A673 (cell line): ENCODE data around the gene PADI4. TPM values are rescaled to one million over a fixed set of nuclear protein-coding genes. Genes with fewer than 3 reads are reported as not detected.

Source experiments
- BruUV-seq: library from RNA; stranded (reverse); fragments of 400-500 nt; replicated peaks from 2 replicates; lab custom pipeline; 2021; lab: Mats Ljungman, UMichigan
- CTCF ChIA-PET: fragments of 300-600 bp; sonication (Branson Sonifier 250); formaldehyde crosslinking; loops from one replicate; lab custom pipeline; 2022; ENCODE audit warnings: antibody characterized with exemption; lab: Charles Lee
- POLR2A ChIA-PET: fragments of 300-600 bp; sonication (Branson Sonifier 250); formaldehyde crosslinking; loops from one replicate; lab custom pipeline; 2022; ENCODE audit warnings: antibody characterized with exemption; ENCODE audit not compliant: low non-redundant PET; lab: Charles Lee
- DNase-seq: peaks from one replicate; pipeline ENCODE4 v3.0.0-alpha.2; 2015; ENCODE audit warnings: low spot score
- H3K27ac ChIP-seq: fragments of 200-600 bp; sonication (generic); 2 replicates; pipeline ENCODE4 v1.5.1; 2016; ENCODE audit warnings: mixed run types, low read depth, mild to moderate bottlenecking, mixed read lengths, antibody characterized with exemption, low read length; ENCODE audit not compliant: poor library complexity, severe bottlenecking
- H3K27me3 ChIP-seq: fragments of 200-600 bp; sonication (generic); replicated peaks from 2 replicates; pipeline ENCODE4 v1.6.1; 2017; ENCODE audit warnings: mixed run types, low read depth, mild to moderate bottlenecking, mixed read lengths, antibody characterized with exemption, low read length; ENCODE audit not compliant: insufficient read depth, poor library complexity
- H3K36me3 ChIP-seq: fragments of 200-600 bp; sonication (generic); 2 replicates; pipeline ENCODE4 v1.6.1; 2016; ENCODE audit warnings: mixed run types, mild to moderate bottlenecking, mixed read lengths, antibody characterized with exemption, low read length; ENCODE audit not compliant: insufficient read depth, poor library complexity, severe bottlenecking
- H3K4me1 ChIP-seq: fragments of 200-600 bp; sonication (generic); 2 replicates; pipeline ENCODE4 v1.6.1; 2017; ENCODE audit warnings: mixed run types, mild to moderate bottlenecking, mixed read lengths, antibody characterized with exemption, low read length; ENCODE audit not compliant: insufficient read depth, poor library complexity, severe bottlenecking
- H3K4me3 ChIP-seq: fragments of 200-600 bp; sonication (generic); 2 replicates; pipeline ENCODE4 v1.5.1; 2016; ENCODE audit warnings: low read depth, mixed run types, mild to moderate bottlenecking, mixed read lengths, low read length; ENCODE audit not compliant: poor library complexity, severe bottlenecking
- H3K9me3 ChIP-seq: fragments of 200-600 bp; sonication (generic); 2 replicates; pipeline ENCODE4 v1.6.1; 2016; ENCODE audit warnings: mixed run types, low read depth, mild to moderate bottlenecking, mixed read lengths, antibody characterized with exemption, low read length; ENCODE audit not compliant: poor library complexity, severe bottlenecking
- EZH2 ChIP-seq: fragments of 200-600 bp; sonication (generic); IDR thresholded peaks from 2 replicates; pipeline ENCODE4 v1.6.1; 2017; ENCODE audit warnings: borderline replicate concordance, low read depth, mild to moderate bottlenecking, mixed read lengths, antibody characterized with exemption, low read length; ENCODE audit not compliant: poor library complexity, severe bottlenecking
- intact Hi-C: fragments of 100-400 bp; cut with micrococcal nuclease; formaldehyde crosslinking; loops from one replicate; pipeline ENCODE4 v1.10.0; 2022; ENCODE audit not compliant: unreplicated experiment
- total RNA-seq: library from RNA; stranded (reverse); gene quantifications from 2 replicates; pipeline ENCODE4 v1.2.3, GENCODE V29; 2021
- TF ChIP-seq, protein P1 (sequence below): fragments of 300-800, 200-600 bp; sonication (generic); conservative IDR thresholded peaks from 2 replicates; pipeline ENCODE4 v1.5.1; 2017; ENCODE audit warnings: low read depth, mild to moderate bottlenecking, antibody characterized with exemption, low read length, moderate library complexity, mixed read lengths

PADI4 gene
- total RNA-seq, 1 experiment from 2014 or later, result not detected

DNA sequence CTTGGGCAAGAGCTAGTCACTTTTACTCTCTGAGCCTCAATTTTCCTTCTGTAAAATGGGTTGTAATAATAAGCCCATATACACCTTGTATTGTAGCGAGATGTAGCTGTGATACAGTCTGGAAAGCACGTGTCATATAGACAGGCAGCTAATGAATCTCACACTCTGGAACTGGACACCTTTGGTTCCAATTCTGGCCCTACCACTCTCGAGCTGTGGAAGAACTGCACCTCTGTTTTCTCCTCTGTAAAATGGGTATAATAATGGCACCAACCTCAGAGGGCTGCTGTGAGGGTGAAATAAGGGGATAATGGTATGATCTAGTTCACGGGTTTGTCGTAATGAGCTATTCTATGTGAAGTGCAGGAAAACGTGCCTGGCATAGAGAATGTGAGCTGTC, 668 bp upstream of the PADI4 start:
- no peak for DNase-seq
- CTCF ChIA-PET, result no interaction called here
- Histone ChIP-seq H3K27ac (no peak overlapping the region), H3K36me3 (no peaks in the 10 kb centered on the region), H3K9me3 (no peaks in the 10 kb centered on the region), H3K4me3 (no peak overlapping the region), H3K27me3 (no peaks in the 10 kb centered on the region), H3K4me1 (no peaks in the 10 kb centered on the region)
- no peak for TF ChIP-seq EZH2
- TF ChIP-seq, protein P1, sequence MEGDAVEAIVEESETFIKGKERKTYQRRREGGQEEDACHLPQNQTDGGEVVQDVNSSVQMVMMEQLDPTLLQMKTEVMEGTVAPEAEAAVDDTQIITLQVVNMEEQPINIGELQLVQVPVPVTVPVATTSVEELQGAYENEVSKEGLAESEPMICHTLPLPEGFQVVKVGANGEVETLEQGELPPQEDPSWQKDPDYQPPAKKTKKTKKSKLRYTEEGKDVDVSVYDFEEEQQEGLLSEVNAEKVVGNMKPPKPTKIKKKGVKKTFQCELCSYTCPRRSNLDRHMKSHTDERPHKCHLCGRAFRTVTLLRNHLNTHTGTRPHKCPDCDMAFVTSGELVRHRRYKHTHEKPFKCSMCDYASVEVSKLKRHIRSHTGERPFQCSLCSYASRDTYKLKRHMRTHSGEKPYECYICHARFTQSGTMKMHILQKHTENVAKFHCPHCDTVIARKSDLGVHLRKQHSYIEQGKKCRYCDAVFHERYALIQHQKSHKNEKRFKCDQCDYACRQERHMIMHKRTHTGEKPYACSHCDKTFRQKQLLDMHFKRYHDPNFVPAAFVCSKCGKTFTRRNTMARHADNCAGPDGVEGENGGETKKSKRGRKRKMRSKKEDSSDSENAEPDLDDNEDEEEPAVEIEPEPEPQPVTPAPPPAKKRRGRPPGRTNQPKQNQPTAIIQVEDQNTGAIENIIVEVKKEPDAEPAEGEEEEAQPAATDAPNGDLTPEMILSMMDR, result no peak
- intact Hi-C loops, result no loop called here
- POLR2A ChIA-PET, result no interaction called here
- BruUV-seq, result no TSS peak

DNA sequence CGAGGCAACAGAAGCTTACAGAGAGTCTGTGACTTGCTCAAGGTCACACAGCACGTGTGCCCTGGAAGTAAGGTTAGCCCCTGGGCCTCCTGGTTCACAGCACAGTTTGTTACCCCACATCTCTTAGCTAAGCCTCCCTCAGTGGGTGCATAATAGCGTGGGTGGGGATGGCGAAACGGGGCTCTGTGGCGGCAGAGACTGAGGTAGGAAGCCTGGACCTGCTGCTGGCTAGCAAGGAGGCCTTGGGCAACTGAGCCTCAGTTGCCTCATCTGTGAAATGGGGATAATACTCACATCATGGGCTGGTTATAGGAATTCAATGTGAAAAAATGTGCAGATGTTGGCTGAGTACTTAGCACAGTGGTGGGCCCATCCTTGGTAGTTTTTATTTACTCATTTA, 596 bp downstream of the PADI4 start:
- intact Hi-C loops, result no loop called here
- H3K9me3 ChIP-seq, result no peaks in the 10 kb centered on the region
- CTCF ChIA-PET, result no interaction called here
- TF ChIP-seq EZH2, result no peak
- H3K4me1 ChIP-seq, result no peaks in the 10 kb centered on the region
- no TSS peak for BruUV-seq
- POLR2A ChIA-PET, result no interaction called here
- no peaks in the 10 kb centered on the region for H3K27me3 ChIP-seq
- H3K27ac ChIP-seq, result no peak overlapping the region
- no peak overlapping the region for H3K4me3 ChIP-seq
- DNase-seq, result no peak
- no peaks in the 10 kb centered on the region for H3K36me3 ChIP-seq

DNA sequence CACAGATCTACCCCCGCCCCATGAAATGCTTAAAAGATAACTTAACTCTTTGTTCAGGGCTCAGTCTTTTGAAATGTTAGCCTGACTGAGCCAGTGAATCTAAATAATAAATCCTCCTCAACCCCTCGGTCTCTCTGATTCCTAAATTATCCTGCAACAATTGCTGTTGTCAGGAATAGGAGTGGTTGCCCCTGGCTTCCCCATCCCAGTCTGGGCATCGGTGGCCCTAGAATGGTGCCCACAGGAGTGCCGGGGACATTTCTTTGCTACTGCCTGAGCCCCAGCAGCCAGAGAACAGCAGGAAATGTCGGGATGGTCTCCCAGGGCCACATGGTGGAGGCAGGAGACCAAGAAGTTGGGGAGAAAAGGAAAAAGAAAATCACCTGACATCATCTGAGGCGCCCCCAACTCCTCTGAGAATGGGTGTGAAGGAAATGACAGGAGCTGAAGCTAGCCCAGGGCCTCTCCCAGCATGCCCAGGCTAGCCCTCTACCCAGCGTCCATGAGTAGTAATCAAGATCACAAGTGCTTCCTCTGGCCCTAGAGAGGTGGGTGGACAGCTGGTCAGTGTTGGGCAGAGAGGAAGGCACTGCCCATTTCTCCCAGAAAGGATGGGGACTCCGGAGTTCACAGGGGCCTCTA, 1.6 kb downstream of the PADI4 start:
- intact Hi-C loops, result no loop called here
- H3K4me1 ChIP-seq, result no peaks in the 10 kb centered on the region
- no peaks in the 10 kb centered on the region for H3K27me3 ChIP-seq
- DNase-seq, result no peak
- no peak overlapping the region for H3K4me3 ChIP-seq
- H3K9me3 ChIP-seq, result no peaks in the 10 kb centered on the region
- no peak overlapping the region for H3K27ac ChIP-seq
- BruUV-seq, result no TSS peak
- ChIA-PET POLR2A (no interaction called here), CTCF (interaction anchor here (0.6 kb wide), 1 partner anchor 35 kb away, joined by 9 read pairs; no protein-coding TSS in a partner anchor)
- TF ChIP-seq EZH2, result no peak
- TF ChIP-seq, protein P1, result no peak
- no peaks in the 10 kb centered on the region for H3K36me3 ChIP-seq
